Activated CD4-positive, CD25-positive, alpha-beta regulatory T cell treated with anti-CD3 and anti-CD28 coated beads, Interleukin-2, amount 50 U/mL, for 24 hours (primary cell): ENCODE results near the gene SLC7A4.
"Not testable (repeated sequence)": the region's sequence is repeated elsewhere in the genome, so short reads cannot be mapped to it uniquely, and the experiment has no call there.

Source experiments
- ATAC-seq, 2 donors: fragments of 150-1000 bp; cut with Tn5 transposase; one replicate each; pipeline ENCODE4 v1.10.0; 2021; ENCODE audit warnings: mild to moderate bottlenecking in 1 of 2, moderate library complexity in 1 of 2

The SLC7A4 gene

GRCh38 chr22:21032037-21032867, at the start of gene SLC7A4:
Gene SLC7A4 (minus strand): TSS chr22:21032561. CDS start chr22:21031812, 749 bp downstream.
- ATAC-seq, result peak in 1 of 2 donors; percentile 20

GRCh38 chr22:21080435-21081137, 48.2 kb upstream of the SLC7A4 start:
- ATAC-seq, result no peak

GRCh38 chr22:21079493-21079892, 47.1 kb upstream of the SLC7A4 start:
- ATAC-seq, result no peak

- ATAC-seq, result no peak
Observed at GRCh38 chr22:21078916-21079315, 46.6 kb upstream of the SLC7A4 start.

GRCh38 chr22:21077884-21078508, 45.6 kb upstream of the SLC7A4 start:
- no peak for ATAC-seq

- ATAC-seq, result no peak
Observed at GRCh38 chr22:21076912-21077625, 44.7 kb upstream of the SLC7A4 start.

- ATAC-seq, result no peak
Observed at GRCh38 chr22:21075516-21076138, 43.3 kb upstream of the SLC7A4 start.

- no peak for ATAC-seq
Observed at GRCh38 chr22:21074102-21074715, 41.8 kb upstream of the SLC7A4 start.

GRCh38 chr22:21073482-21073881, 41.1 kb upstream of the SLC7A4 start:
- no peak for ATAC-seq

GRCh38 chr22:21073023-21073422, 40.7 kb upstream of the SLC7A4 start:
- ATAC-seq, result no peak

GRCh38 chr22:21071796-21072195, 39.4 kb upstream of the SLC7A4 start:
- not testable (repeated sequence) for ATAC-seq

- no peak for ATAC-seq
Observed at GRCh38 chr22:21070690-21071615, 38.6 kb upstream of the SLC7A4 start.

GRCh38 chr22:21069375-21069774, 37.0 kb upstream of the SLC7A4 start:
- ATAC-seq, result no peak

- ATAC-seq, result no peak
Observed at GRCh38 chr22:21068681-21069276, 36.4 kb upstream of the SLC7A4 start.

GRCh38 chr22:21067901-21068680, 35.7 kb upstream of the SLC7A4 start:
- ATAC-seq, result peak in 1 of 2 donors; percentile 49

- ATAC-seq, result no peak
Observed at GRCh38 chr22:21067075-21067900, 34.9 kb upstream of the SLC7A4 start.

GRCh38 chr22:21064917-21065864, 32.8 kb upstream of the SLC7A4 start:
- no peak for ATAC-seq
